HS-27A (cell line): ENCODE measurements around the gene FAM151A.
"Not testable (repeated sequence)": the region's sequence is repeated elsewhere in the genome, so short reads cannot be mapped to it uniquely, and the experiment has no call there.

Experiments
- DNase-seq: peaks from one replicate; pipeline ENCODE4 v3.0.0-alpha.2; 2012; ENCODE audit warnings: low read depth, missing footprints

The FAM151A gene

GRCh38 chr1:54636461-54637446 is 13.4 kb upstream of the FAM151A start:
- DNase-seq: not testable (repeated sequence)

- DNase-seq: not testable (repeated sequence)
Observed at GRCh38 chr1:54635804-54636203, 12.5 kb upstream of the FAM151A start.

- no peak for DNase-seq
Observed at GRCh38 chr1:54627196-54627595, 3.9 kb upstream of the FAM151A start.

- DNase-seq: no peak
Observed at GRCh38 chr1:54624466-54625464, 1.4 kb upstream of the FAM151A start.

GRCh38 chr1:54619749-54620148 is 3.6 kb downstream of the FAM151A start:
- DNase-seq: no peak

GRCh38 chr1:54615531-54616279 is 7.6 kb downstream of the FAM151A start:
- no peak for DNase-seq

GRCh38 chr1:54614563-54614962 is 8.8 kb downstream of the FAM151A start:
- DNase-seq: no peak

- DNase-seq: no peak
Observed at GRCh38 chr1:54614024-54614423, 9.3 kb downstream of the FAM151A start.

- no peak for DNase-seq
Observed at GRCh38 chr1:54611621-54612020, 11.7 kb downstream of the FAM151A start.

GRCh38 chr1:54610601-54611580 is 12.4 kb downstream of the FAM151A start:
- no peak for DNase-seq

- DNase-seq: no peak
Observed at GRCh38 chr1:54610048-54610447, 13.3 kb downstream of the FAM151A start.

- DNase-seq: no peak
Observed at GRCh38 chr1:54609301-54609921, 13.9 kb downstream of the FAM151A start.

- DNase-seq: no peak
Observed at GRCh38 chr1:54608566-54609230, 14.6 kb downstream of the FAM151A start.

GRCh38 chr1:54607821-54608565 is 15.3 kb downstream of the FAM151A start:
- DNase-seq: no peak

- DNase-seq: no peak
Observed at GRCh38 chr1:54606990-54607325, 16.4 kb downstream of the FAM151A start.

GRCh38 chr1:54606096-54606989 is 17.0 kb downstream of the FAM151A start:
- DNase-seq: no peak

- no peak for DNase-seq
Observed at GRCh38 chr1:54604572-54605370, 18.6 kb downstream of the FAM151A start.
